GM18526 (cell line): ENCODE data around the gene TCL1A.

ENCODE experiments used
- POLR2A ChIP-seq: IDR thresholded peaks from 3 replicates; pipeline ENCODE4 v1.6.1; 2011; ENCODE audit not compliant: insufficient read length; ENCODE audit errors: extremely low read depth

Gene TCL1A

DNA sequence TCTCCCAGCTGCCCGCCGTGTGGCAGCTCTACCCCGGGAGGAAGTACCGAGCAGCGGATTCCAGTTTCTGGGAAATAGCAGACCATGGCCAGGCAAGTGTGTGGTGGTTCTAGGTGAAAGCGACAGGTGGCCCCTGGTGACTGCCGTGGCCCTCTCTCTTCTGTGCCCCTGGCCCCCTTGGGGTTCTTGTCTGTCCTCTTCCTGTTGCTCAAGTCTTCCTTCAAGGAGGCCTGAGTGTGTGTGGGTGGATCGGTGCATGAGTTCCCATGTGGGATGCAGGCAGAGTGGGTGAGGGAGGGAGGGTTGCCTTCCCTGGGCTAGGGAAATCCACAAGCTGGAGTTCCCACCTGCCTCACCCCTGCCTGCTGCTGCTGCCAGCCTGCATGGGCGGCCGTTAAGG lies 23.1 kb downstream of the TCL1A start:
- no peak for TF ChIP-seq POLR2A

DNA sequence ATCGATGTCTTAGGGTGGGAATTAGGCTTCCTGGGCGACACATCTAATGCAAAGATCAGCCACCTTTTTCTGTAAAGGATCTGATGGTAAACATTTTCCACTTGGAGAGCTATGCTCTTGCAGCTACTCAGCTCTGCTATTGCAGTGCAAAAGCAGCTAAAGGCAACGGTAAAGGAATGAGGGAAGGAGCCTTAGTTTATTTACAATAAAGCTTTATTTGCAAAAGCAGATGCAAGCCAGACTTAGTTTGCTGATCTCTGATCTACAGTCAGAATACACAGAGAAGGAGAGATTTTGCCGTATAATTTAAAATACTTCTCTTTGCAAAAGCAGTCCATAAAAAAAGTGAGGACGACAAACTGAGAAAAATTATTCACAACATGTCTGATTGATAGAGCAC lies 24.5 kb downstream of the TCL1A start:
- TF ChIP-seq POLR2A = no peak

DNA sequence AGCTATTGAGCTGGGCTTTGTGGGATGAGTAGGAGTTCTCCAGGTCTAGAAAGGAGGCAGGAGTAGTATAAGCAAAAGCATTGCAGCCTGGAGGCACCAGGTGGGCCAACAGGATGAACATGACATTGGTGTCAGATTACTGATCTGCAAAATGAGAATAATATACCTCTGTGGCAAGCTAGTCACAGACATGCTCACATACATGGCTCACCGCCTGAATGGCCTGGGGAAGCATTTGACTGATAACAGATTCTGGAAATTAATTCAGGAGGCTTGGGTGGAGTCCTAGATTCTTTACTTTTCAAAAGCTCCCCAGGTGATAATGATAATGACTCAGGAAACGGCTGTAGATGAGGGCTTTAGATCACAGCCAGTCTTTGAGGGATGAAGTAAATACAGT lies 27.0 kb downstream of the TCL1A start:
- no peak for TF ChIP-seq POLR2A

DNA sequence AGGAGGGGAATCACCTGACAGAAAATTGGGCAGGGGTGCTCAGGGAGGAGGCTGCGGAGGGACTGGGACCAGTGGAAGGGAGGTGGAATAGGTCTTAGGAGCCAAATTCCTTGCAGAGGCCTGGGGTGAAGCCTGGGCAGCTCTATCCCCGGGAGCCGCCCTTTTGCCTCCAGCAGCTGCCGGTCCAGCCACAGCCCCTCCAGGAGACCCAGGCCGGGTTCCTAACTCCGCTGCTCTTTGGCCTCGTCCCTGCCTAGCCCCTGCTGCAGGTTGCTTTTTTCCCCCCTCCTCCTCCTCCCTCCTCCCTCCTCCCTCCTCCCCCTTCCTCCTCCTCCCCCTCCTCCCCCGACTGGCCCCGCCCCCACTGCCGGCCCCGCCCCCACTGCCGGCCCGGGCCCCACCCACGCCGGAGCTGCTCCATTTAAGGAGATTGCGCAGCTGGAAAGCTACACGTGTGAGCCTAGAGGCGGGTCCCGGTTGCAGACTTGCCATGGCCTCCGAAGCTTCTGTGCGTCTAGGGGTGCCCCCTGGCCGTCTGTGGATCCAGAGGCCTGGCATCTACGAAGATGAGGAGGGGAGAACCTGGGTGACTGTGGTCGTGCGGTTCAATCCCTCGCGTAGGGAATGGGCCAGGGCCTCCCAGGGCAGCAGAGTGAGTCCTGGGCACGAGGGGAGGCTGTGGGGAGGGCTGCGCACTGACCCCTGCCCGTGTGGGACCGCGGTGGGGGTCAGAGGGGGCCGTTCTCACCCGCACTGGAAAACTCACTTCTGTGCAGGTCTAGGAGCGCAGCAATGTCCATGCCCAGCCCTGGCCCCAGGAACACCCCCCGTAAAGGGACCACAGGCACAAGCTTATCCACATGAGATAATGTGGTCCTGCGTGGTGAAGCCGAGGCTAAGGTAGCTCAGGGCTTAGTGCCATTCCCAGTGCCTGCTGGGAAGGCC lies 27.7 kb downstream of the TCL1A start, which contains the start of gene TCL1B:
TCL1B (plus strand) TSS at position 449 of the 945 bp plus-strand sequence; CDS start at position 491, 42 bp downstream.
- no peak for TF ChIP-seq POLR2A

- no peak for TF ChIP-seq POLR2A
These were observed 30.1 kb downstream of the TCL1A start for GRCh38 chr14:95683793-95684192.

DNA sequence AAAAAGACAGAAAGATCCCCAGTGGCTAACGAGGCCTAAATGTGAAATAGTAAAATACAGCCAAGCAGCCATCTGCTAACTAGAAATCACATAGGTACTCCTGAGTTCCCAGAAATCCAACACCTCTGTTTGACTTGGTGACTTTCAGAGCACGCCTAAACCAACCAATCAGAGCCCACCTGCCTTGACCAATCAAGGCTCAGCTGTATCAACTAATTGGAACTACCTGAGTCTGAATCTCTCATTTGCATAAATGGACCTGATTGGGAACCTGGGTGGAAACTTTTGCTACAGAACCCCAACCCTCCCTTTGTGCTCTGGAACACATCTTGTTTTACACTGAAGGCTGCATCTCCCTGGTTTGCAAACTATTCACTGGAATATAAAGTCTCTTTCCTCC lies 32.8 kb downstream of the TCL1A start:
- TF ChIP-seq POLR2A = no peak

- no peak for TF ChIP-seq POLR2A
These were observed 33.8 kb downstream of the TCL1A start for GRCh38 chr14:95679998-95680735.

DNA sequence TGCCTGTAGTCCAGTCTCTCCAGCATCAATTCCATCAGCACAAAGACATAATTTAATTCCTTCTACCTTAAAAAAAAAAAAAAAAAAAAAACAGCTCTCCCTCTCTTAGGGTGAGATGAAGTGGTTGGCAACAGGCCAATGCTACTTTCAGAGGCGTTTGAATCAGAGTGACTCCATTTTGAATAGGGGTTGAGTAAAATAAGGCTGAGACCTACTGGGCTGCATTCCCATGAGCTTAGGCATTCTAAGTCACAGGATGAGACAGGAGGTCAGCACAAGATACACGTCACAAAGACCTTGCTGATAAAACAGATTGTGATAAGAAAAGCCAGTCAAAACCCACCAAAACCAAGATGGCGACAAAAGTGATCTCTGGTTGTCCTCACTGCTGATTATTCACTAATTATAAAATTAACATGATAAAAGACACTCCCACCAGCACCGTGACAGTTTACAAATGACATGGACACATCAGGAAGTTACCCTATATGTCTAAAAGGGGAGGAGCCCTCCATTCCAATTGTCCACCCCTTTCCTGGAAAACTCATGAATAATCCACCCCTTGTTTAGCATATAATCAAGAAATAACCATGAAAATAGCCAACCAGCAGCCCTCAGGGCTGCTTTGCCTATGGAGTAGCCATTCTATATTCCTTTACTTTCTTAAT lies 34.6 kb downstream of the TCL1A start:
- TF ChIP-seq POLR2A = no peak

GRCh38 chr14:95677179-95677835 lies 36.6 kb downstream of the TCL1A start:
- no peak for TF ChIP-seq POLR2A

DNA sequence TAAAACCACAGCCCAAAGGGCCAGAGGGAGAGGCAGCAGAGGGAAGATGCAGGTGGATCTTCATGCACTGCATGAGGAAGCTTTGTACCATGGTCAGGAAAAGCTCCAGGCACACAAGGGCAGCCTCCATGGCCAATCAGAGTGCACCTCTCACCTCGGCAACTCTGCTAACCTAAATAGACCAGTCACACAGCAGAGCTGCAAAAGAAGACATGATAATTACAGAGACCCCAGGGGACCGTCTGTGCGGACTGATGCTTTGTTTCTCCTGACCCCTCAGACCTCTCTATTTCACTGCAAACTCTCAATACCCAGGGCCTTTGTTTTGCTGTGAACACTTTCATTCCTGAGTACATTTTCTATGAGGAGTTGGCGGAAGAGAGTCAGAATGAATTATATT lies 38.4 kb downstream of the TCL1A start:
- no peak for TF ChIP-seq POLR2A

GRCh38 chr14:95674613-95675012 lies 39.3 kb downstream of the TCL1A start:
- no peak for TF ChIP-seq POLR2A

- no peak for TF ChIP-seq POLR2A
These were observed 45.6 kb downstream of the TCL1A start for GRCh38 chr14:95668235-95668772.

DNA sequence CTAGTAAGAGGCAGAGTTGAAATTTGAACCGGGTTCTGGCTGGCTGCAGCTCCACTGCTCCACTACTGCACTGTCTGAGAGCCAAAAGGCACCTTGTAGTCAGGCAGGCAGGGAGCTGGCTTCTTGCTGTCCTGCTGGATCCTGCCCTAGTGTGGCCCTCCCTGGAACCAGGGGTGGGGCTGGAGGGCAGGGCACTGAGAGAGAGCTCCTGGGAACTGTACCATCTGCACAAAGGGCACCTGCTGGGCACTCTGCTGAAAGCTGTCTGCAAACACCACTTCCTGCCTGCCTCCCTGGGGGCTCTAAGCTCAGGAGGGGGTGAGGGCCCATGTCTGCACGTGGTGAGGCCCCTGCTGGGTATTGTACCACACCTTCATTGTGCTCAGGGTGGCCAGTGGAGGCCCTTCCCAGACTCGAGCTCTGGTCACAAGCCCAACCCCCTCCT lies 46.7 kb downstream of the TCL1A start:
- peak; percentile 42 for TF ChIP-seq POLR2A

GRCh38 chr14:95666450-95666849 lies 47.5 kb downstream of the TCL1A start:
- no peak for TF ChIP-seq POLR2A

DNA sequence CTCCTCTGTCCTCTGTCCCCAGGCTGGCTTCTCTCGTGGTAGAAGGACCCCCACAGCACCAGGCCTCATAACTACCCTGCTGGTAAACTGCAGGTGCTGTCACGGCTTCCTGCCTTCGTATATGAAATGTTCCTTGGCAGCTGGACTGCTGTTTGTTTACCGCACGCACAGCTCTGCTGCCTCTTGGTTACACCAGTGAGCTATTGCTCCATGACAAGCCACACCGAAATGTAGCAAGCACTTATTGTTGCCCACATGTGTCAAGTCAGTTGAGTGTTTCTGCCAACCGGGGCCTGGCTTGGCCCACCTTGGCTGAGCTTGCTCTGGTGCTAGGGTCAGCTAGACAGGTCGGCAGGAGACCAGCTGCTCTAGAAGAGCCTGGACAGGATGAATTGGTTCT lies 49.4 kb downstream of the TCL1A start:
- TF ChIP-seq POLR2A = no peak

DNA sequence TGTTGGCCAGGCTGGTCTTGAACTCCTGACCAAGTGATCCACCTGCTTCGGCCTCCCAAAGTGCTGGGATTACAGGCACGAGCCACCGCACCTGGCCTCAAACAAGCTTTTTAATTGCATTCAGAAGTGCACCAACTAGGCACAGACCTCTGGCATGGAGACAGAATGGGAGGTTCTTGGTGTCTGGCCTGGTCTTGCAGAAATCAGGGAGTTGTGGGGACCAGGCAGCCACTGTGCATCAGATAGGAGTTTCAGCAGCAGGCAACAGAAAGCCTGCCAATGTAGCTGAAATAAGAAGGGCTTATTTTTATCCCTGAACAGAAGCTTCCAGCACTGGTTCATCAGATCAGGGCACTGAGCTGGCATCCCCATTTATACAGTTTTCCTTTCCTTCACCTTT lies 49.9 kb downstream of the TCL1A start:
- TF ChIP-seq POLR2A = no peak
